HepG2 (cell line): ENCODE data around the gene PPP2R5B. TPM values are rescaled to one million over a fixed set of nuclear protein-coding genes. Genes with fewer than 3 reads are reported as not detected.

ENCODE experiments used
- HOXA3 ChIP-seq: sonication (generic); formaldehyde crosslinking; IDR thresholded peaks from 2 replicates; pipeline ENCODE4 v1.5.0; 2020; ENCODE audit warnings: missing genetic modification reagents
- RARA ChIP-seq: IDR thresholded peaks from 2 replicates; pipeline ENCODE4 v1.6.1; 2016; ENCODE audit warnings: missing genetic modification reagents, missing compliant biosample characterization
- RXRA ChIP-seq: sonication (generic); formaldehyde crosslinking; IDR thresholded peaks from 2 replicates; pipeline ENCODE4 v1.5.1; 2020; ENCODE audit warnings: missing genetic modification reagents
- SAP130 ChIP-seq: IDR thresholded peaks from 2 replicates; pipeline ENCODE4 v1.6.1; 2016; ENCODE audit warnings: low read depth
- ZIK1 ChIP-seq: sonication (generic); formaldehyde crosslinking; IDR thresholded peaks from 2 replicates; pipeline ENCODE4 v1.5.0; 2020; ENCODE audit warnings: mild to moderate bottlenecking, low read depth, missing genetic modification reagents, borderline replicate concordance
- ZNF20 ChIP-seq: sonication (generic); formaldehyde crosslinking; IDR thresholded peaks from 2 replicates; pipeline ENCODE4 v1.4.0; 2020; ENCODE audit warnings: mild to moderate bottlenecking, moderate library complexity, missing genetic modification reagents
- ZNF207 ChIP-seq: fragments of 450-650 bp; IDR thresholded peaks from 2 replicates; pipeline ENCODE4 v1.6.1; 2016; ENCODE audit warnings: antibody characterized with exemption, borderline replicate concordance
- ZNF747 ChIP-seq: sonication (generic); formaldehyde crosslinking; IDR thresholded peaks from 2 replicates; pipeline ENCODE4 v1.8.1; 2023; ENCODE audit warnings: missing genetic modification reagents, mild to moderate bottlenecking, borderline replicate concordance
- ZNF839 ChIP-seq: sonication (generic); formaldehyde crosslinking; IDR thresholded peaks from 2 replicates; pipeline ENCODE4 v1.4.0; 2020; ENCODE audit warnings: missing genetic modification reagents, mild to moderate bottlenecking, borderline replicate concordance
- ZSCAN31 ChIP-seq: sonication (generic); formaldehyde crosslinking; IDR thresholded peaks from 2 replicates; pipeline ENCODE4 v1.5.0; 2020; ENCODE audit warnings: low read depth, mild to moderate bottlenecking, missing genetic modification reagents
- polyA plus RNA-seq, 8 experiments: library from polyadenylated mRNA; depleted of rRNA in 3 of 8; stranded (reverse) in 7 of 8; unstranded in 1 of 8; fragments of >200 nt; fragmentation: Illumina TruSeq in 4 of 8; extraction: Trizol in 4 of 8; gene quantifications; 2 replicates each; pipeline versions ENCODE4 v1.2.1 to v1.2.3, GENCODE V29; 2011 to 2016; ENCODE audit warnings: low read depth in 4 of 8, missing spikeins in 1 of 8, mixed read lengths in 1 of 8; ENCODE audit not compliant: insufficient read depth in 1 of 8
- total RNA-seq, 5 experiments: library from RNA; depleted of rRNA; stranded (reverse); fragments of >200 nt; fragmentation: Illumina TruSeq; extraction: Trizol; gene quantifications; 2 replicates each; pipeline ENCODE4 v1.2.3, GENCODE V29; 2016; ENCODE audit warnings: low read depth in 1 of 5
- TF ChIP-seq, protein P1 (sequence below): sonication (generic); formaldehyde crosslinking; IDR thresholded peaks from 2 replicates; pipeline ENCODE4 v1.4.0; 2020; ENCODE audit warnings: missing genetic modification reagents, borderline replicate concordance
- TF ChIP-seq, protein P2 (sequence below): sonication (generic); formaldehyde crosslinking; IDR thresholded peaks from 2 replicates; pipeline ENCODE4 v1.4.0; 2020; ENCODE audit warnings: mild to moderate bottlenecking, missing genetic modification reagents
- TF ChIP-seq, protein P3 (sequence below): sonication (generic); formaldehyde crosslinking; IDR thresholded peaks from 2 replicates; pipeline ENCODE4 v1.5.0; 2020; ENCODE audit warnings: mild to moderate bottlenecking, missing genetic modification reagents, borderline replicate concordance
- TF ChIP-seq, protein P4 (sequence below): sonication (generic); formaldehyde crosslinking; IDR thresholded peaks from 2 replicates; pipeline ENCODE4 v1.4.0; 2020; ENCODE audit warnings: low read depth, mild to moderate bottlenecking, missing genetic modification reagents
- TF ChIP-seq, protein P5 (sequence below): sonication (generic); formaldehyde crosslinking; IDR thresholded peaks from 2 replicates; pipeline ENCODE4 v1.4.0; 2020; ENCODE audit warnings: mild to moderate bottlenecking, missing genetic modification reagents
- TF ChIP-seq, protein P6 (sequence below): sonication (generic); formaldehyde crosslinking; conservative IDR thresholded peaks from 2 replicates; pipeline ENCODE4 v1.4.0; 2020; ENCODE audit warnings: missing genetic modification reagents
- TF ChIP-seq, protein P7 (sequence below): sonication (generic); formaldehyde crosslinking; IDR thresholded peaks from 2 replicates; pipeline ENCODE4 v1.5.1; 2020; ENCODE audit warnings: missing genetic modification reagents, mild to moderate bottlenecking, borderline replicate concordance

PPP2R5B gene
- total and polyA plus RNA-seq, 2 of the 13 experiments (the other 11 are each of a cell fraction or from before 2014, with no cell fraction given), result 2.3 to 8.3 TPM

DNA sequence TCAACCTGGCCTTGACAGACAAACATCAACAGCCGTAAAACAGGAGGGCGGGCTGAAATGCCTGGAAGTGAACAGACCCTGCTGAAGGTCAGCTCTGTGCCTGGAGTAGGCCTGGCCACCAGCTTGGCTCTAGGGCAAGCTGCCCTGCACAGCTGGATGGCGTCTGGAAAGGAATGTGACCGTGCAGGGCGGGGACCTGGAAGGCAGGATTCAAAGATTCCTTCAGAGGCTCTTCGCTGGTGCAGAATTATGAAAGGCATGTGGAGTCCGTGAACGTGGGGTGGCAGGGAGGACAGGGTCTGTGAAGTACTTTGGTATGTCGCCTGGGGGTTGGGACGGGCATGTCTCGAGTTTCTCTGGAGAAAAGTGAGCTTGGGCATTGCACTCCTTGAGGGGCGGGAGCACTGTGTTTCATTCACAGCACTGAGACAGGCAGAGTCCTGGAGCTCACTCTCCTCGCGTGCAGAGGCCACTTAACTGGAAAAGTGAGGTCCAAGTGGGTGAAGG is 47.6 kb upstream of the PPP2R5B start (continued):
- no peak for TF ChIP-seq ZNF839 (CRISPR knock-in tag)
- no peak for TF ChIP-seq ZNF207
- TF ChIP-seq, protein P1, sequence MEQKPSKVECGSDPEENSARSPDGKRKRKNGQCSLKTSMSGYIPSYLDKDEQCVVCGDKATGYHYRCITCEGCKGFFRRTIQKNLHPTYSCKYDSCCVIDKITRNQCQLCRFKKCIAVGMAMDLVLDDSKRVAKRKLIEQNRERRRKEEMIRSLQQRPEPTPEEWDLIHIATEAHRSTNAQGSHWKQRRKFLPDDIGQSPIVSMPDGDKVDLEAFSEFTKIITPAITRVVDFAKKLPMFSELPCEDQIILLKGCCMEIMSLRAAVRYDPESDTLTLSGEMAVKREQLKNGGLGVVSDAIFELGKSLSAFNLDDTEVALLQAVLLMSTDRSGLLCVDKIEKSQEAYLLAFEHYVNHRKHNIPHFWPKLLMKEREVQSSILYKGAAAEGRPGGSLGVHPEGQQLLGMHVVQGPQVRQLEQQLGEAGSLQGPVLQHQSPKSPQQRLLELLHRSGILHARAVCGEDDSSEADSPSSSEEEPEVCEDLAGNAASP, result no peak
- TF ChIP-seq ZIK1 (CRISPR knock-in tag), result no peak
- TF ChIP-seq, protein P2, sequence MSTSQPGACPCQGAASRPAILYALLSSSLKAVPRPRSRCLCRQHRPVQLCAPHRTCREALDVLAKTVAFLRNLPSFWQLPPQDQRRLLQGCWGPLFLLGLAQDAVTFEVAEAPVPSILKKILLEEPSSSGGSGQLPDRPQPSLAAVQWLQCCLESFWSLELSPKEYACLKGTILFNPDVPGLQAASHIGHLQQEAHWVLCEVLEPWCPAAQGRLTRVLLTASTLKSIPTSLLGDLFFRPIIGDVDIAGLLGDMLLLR, result no peak
- peak; percentile 46 for TF ChIP-seq RARA
- TF ChIP-seq, protein P3, sequence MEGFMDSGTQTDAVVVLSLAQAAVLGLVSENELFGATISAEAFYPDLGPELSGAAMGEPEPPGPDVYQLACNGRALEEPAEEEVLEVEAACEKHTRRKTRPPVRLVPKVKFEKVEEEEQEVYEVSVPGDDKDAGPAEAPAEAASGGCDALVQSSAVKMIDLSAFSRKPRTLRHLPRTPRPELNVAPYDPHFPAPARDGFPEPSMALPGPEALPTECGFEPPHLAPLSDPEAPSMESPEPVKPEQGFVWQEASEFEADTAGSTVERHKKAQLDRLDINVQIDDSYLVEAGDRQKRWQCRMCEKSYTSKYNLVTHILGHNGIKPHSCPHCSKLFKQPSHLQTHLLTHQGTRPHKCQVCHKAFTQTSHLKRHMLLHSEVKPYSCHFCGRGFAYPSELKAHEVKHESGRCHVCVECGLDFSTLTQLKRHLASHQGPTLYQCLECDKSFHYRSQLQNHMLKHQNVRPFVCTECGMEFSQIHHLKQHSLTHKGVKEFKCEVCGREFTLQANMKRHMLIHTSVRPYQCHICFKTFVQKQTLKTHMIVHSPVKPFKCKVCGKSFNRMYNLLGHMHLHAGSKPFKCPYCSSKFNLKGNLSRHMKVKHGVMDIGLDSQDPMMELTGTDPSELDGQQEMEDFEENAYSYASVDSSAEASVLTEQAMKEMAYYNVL (CRISPR knock-in tag), result no peak
- peak; percentile 76 for TF ChIP-seq SAP130 (CRISPR knock-in tag)
- TF ChIP-seq, protein P4, sequence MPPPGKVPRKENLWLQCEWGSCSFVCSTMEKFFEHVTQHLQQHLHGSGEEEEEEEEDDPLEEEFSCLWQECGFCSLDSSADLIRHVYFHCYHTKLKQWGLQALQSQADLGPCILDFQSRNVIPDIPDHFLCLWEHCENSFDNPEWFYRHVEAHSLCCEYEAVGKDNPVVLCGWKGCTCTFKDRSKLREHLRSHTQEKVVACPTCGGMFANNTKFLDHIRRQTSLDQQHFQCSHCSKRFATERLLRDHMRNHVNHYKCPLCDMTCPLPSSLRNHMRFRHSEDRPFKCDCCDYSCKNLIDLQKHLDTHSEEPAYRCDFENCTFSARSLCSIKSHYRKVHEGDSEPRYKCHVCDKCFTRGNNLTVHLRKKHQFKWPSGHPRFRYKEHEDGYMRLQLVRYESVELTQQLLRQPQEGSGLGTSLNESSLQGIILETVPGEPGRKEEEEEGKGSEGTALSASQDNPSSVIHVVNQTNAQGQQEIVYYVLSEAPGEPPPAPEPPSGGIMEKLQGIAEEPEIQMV (CRISPR knock-in tag), result no peak
- TF ChIP-seq HOXA3, result 0 out of 2 replicates have a peak, but pooled peaks have one; percentile 21
- TF ChIP-seq ZNF20 (CRISPR knock-in tag), result no peak
- TF ChIP-seq, protein P5, sequence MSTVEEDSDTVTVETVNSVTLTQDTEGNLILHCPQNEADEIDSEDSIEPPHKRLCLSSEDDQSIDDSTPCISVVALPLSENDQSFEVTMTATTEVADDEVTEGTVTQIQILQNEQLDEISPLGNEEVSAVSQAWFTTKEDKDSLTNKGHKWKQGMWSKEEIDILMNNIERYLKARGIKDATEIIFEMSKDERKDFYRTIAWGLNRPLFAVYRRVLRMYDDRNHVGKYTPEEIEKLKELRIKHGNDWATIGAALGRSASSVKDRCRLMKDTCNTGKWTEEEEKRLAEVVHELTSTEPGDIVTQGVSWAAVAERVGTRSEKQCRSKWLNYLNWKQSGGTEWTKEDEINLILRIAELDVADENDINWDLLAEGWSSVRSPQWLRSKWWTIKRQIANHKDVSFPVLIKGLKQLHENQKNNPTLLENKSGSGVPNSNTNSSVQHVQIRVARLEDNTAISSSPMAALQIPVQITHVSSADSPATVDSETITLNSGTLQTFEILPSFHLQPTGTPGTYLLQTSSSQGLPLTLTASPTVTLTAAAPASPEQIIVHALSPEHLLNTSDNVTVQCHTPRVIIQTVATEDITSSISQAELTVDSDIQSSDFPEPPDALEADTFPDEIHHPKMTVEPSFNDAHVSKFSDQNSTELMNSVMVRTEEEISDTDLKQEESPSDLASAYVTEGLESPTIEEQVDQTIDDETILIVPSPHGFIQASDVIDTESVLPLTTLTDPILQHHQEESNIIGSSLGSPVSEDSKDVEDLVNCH (CRISPR knock-in tag), result no peak
- TF ChIP-seq, protein P6, sequence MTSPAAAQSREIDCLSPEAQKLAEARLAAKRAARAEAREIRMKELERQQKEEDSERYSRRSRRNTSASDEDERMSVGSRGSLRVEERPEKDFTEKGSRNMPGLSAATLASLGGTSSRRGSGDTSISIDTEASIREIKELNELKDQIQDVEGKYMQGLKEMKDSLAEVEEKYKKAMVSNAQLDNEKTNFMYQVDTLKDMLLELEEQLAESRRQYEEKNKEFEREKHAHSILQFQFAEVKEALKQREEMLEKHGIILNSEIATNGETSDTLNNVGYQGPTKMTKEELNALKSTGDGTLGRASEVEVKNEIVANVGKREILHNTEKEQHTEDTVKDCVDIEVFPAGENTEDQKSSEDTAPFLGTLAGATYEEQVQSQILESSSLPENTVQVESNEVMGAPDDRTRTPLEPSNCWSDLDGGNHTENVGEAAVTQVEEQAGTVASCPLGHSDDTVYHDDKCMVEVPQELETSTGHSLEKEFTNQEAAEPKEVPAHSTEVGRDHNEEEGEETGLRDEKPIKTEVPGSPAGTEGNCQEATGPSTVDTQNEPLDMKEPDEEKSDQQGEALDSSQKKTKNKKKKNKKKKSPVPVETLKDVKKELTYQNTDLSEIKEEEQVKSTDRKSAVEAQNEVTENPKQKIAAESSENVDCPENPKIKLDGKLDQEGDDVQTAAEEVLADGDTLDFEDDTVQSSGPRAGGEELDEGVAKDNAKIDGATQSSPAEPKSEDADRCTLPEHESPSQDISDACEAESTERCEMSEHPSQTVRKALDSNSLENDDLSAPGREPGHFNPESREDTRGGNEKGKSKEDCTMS (CRISPR knock-in tag), result no peak
- 0 out of 2 replicates have a peak, but pooled peaks have one; percentile 47 for TF ChIP-seq ZSCAN31 (CRISPR knock-in tag)
- TF ChIP-seq, protein P7, sequence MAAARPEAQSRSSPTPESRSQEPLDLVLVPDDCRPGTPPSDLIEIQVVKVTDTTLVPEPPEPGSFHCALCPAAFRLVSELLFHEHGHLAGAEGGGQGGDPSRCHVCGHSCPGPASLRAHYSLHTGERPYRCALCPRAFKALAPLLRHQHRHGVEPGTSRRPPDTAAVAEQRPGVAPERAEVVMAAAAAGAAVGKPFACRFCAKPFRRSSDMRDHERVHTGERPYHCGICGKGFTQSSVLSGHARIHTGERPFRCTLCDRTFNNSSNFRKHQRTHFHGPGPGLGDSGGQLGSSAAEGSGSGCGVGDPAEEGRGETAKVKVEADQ (CRISPR knock-in tag), result 0 out of 2 replicates have a peak, but pooled peaks have one; percentile 20
- TF ChIP-seq ZNF747, result 0 out of 2 replicates have a peak, but pooled peaks have one; percentile 22
- 0 out of 2 replicates have a peak, but pooled peaks have one; percentile 35 for TF ChIP-seq RXRA (CRISPR knock-in tag)
